ENCODE results near the gene PSMF1.
A peak's percentile ranks its signal among the peaks of the same experiment; 100 is the strongest.

- TF ChIP-seq, protein P1, sequence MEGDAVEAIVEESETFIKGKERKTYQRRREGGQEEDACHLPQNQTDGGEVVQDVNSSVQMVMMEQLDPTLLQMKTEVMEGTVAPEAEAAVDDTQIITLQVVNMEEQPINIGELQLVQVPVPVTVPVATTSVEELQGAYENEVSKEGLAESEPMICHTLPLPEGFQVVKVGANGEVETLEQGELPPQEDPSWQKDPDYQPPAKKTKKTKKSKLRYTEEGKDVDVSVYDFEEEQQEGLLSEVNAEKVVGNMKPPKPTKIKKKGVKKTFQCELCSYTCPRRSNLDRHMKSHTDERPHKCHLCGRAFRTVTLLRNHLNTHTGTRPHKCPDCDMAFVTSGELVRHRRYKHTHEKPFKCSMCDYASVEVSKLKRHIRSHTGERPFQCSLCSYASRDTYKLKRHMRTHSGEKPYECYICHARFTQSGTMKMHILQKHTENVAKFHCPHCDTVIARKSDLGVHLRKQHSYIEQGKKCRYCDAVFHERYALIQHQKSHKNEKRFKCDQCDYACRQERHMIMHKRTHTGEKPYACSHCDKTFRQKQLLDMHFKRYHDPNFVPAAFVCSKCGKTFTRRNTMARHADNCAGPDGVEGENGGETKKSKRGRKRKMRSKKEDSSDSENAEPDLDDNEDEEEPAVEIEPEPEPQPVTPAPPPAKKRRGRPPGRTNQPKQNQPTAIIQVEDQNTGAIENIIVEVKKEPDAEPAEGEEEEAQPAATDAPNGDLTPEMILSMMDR (conservative IDR thresholded peaks at IDR 0.05): peak; percentile 48
- no peak for TF ChIP-seq EZH2 (IDR thresholded peaks at IDR 0.05; ENCODE audit: low read depth)
Measured at GRCh38 chr20:1209447-1210387, 91.3 kb downstream of the PSMF1 start.

Data from PC-9 (cell line).